Endothelial cell of umbilical vein (primary cell): ENCODE data around the gene ZDHHC11B. TPM values are rescaled to one million over a fixed set of nuclear protein-coding genes. Genes with fewer than 3 reads are reported as not detected.

Experiments
- BruUV-seq: library from RNA; stranded (reverse); fragments of 400-500 nt; replicated peaks from 2 replicates; lab custom pipeline; 2021; lab: Mats Ljungman, UMichigan
- CTCF ChIA-PET: fragments of 300-600, 350-600 bp; sonication (Branson Sonifier 250); formaldehyde crosslinking; loops from one replicate; lab custom pipeline; 2021; ENCODE audit warnings: antibody characterized with exemption, inconsistent platforms; lab: Charles Lee
- POLR2A ChIA-PET: fragments of 300-600, 350-600 bp; sonication (Branson Sonifier 250); formaldehyde crosslinking; loops from one replicate; lab custom pipeline; 2021; ENCODE audit warnings: antibody characterized with exemption, inconsistent platforms; lab: Charles Lee
- DNase-seq: peaks from one replicate; pipeline ENCODE4 v3.0.0-alpha.2; 2011; ENCODE audit warnings: low read depth, low spot score
- FAIRE-seq: peaks from 2 replicates; lab custom pipeline; 2011; peaks lifted over from hg19 to GRCh38; lab: Jason Lieb, UNC
- H2AFZ ChIP-seq: 2 replicates; pipeline ENCODE4 v1.6.0; 2012; ENCODE audit warnings: low read depth, low read length, control low read depth, inconsistent platforms
- H3K27ac ChIP-seq: 2 replicates; pipeline ENCODE4 v1.5.1; 2011; ENCODE audit warnings: low read depth, mild to moderate bottlenecking, control low read depth, low read length, moderate library complexity; ENCODE audit not compliant: insufficient read depth
- H3K27me3 ChIP-seq, 2 experiments: 2 replicates each; pipeline versions ENCODE4 v1.6.0 to v1.6.1; 2011; ENCODE audit warnings: low read length in 2 of 2, mixed read lengths in 1 of 2; ENCODE audit not compliant: control insufficient read depth in 2 of 2, insufficient read depth in 2 of 2
- H3K36me3 ChIP-seq, 2 experiments: 2 replicates in 1 of 2; 3 replicates in 1 of 2; pipeline ENCODE4 v1.5.1; 2011; ENCODE audit warnings: low read length in 2 of 2, mild to moderate bottlenecking in 1 of 2, moderate library complexity in 1 of 2; ENCODE audit not compliant: control insufficient read depth in 2 of 2, insufficient read depth in 2 of 2; ENCODE audit errors: extremely low read depth in 1 of 2
- H3K4me1 ChIP-seq: 3 replicates; pipeline ENCODE4 v1.5.1; 2011; ENCODE audit warnings: mild to moderate bottlenecking, low read length; ENCODE audit not compliant: control insufficient read depth, insufficient read depth; ENCODE audit errors: extremely low read depth
- H3K4me2 ChIP-seq: 2 replicates; pipeline ENCODE4 v1.6.1; 2011; ENCODE audit warnings: low read length, control low read depth, mixed read lengths; ENCODE audit not compliant: insufficient read depth
- H3K4me3 ChIP-seq, 3 experiments: fragments of 200-600 bp in 1 of 3; sonication (generic), shearing (Covaris generic) in 1 of 3; replicated peaks in 1 of 3; 2 replicates each; pipeline ENCODE4 v1.5.1; 2011 to 2016; ENCODE audit warnings: control low read depth in 3 of 3, low read length in 3 of 3, mild to moderate bottlenecking in 2 of 3, inconsistent platforms in 1 of 3, low read depth in 1 of 3, moderate library complexity in 1 of 3; ENCODE audit not compliant: insufficient read depth in 1 of 3
- H3K79me2 ChIP-seq: 2 replicates; pipeline ENCODE4 v1.6.0; 2012; ENCODE audit warnings: low read length, inconsistent platforms; ENCODE audit not compliant: control insufficient read depth, insufficient read depth
- H3K9ac ChIP-seq: replicated peaks from 2 replicates; pipeline ENCODE3; 2011; ENCODE audit warnings: low read length, control low read depth; ENCODE audit not compliant: insufficient read depth; ENCODE audit errors: extremely low read depth
- H3K9me1 ChIP-seq: replicated peaks from 3 replicates; pipeline ENCODE4 v1.6.0; 2011; ENCODE audit warnings: mild to moderate bottlenecking, low read length; ENCODE audit not compliant: control insufficient read depth, insufficient read depth; ENCODE audit errors: extremely low read depth
- H3K9me3 ChIP-seq: replicated peaks from 2 replicates; pipeline ENCODE4 v1.5.1; 2012; ENCODE audit warnings: low read length, inconsistent platforms; ENCODE audit not compliant: control insufficient read depth, insufficient read depth
- H4K20me1 ChIP-seq: replicated peaks from 2 replicates; pipeline ENCODE3; 2011; ENCODE audit warnings: mild to moderate bottlenecking, low read length; ENCODE audit not compliant: control insufficient read depth, insufficient read depth; ENCODE audit errors: extremely low read depth
- CTCF ChIP-seq, 2 donors: IDR thresholded peaks; 1 replicate in 1 of 2; 2 replicates in 1 of 2; pipeline ENCODE4 v1.5.1; 2011; ENCODE audit warnings: low read length in 2 of 2, mild to moderate bottlenecking in 2 of 2, moderate library complexity in 2 of 2, control low read depth in 1 of 2, inconsistent platforms in 1 of 2, low read depth in 1 of 2; ENCODE audit not compliant: insufficient read depth in 1 of 2; ENCODE audit errors: extremely low read depth in 1 of 2
- EZH2 ChIP-seq: IDR thresholded peaks from 2 replicates; pipeline ENCODE4 v1.6.1; 2012; ENCODE audit warnings: borderline replicate concordance, low read depth, mild to moderate bottlenecking, moderate library complexity, low read length, inconsistent platforms; ENCODE audit not compliant: severe bottlenecking
- FOS ChIP-seq: IDR thresholded peaks from 2 replicates; pipeline ENCODE4 v1.6.1; 2011; ENCODE audit warnings: mild to moderate bottlenecking, low read length, moderate library complexity, borderline replicate concordance; ENCODE audit not compliant: insufficient read depth
- GATA2 ChIP-seq: IDR thresholded peaks from 2 replicates; pipeline ENCODE4 v1.7.0; 2011; ENCODE audit warnings: low read depth, mild to moderate bottlenecking, moderate library complexity, mixed read lengths, low read length; ENCODE audit not compliant: insufficient read length, insufficient read depth
- JUN ChIP-seq: IDR thresholded peaks from 2 replicates; pipeline ENCODE4 v1.6.1; 2011; ENCODE audit warnings: borderline replicate concordance, low read depth; ENCODE audit not compliant: insufficient read length, insufficient read depth
- MYC ChIP-seq: IDR thresholded peaks from one replicate; pipeline ENCODE4 v1.6.1; 2011; ENCODE audit warnings: mild to moderate bottlenecking, low read depth, low read length
- POLR2A ChIP-seq: IDR thresholded peaks from 2 replicates; pipeline ENCODE4 v1.6.1; 2012; ENCODE audit warnings: low read depth, mild to moderate bottlenecking, control low read depth, low read length
- POLR2AphosphoS5 ChIP-seq: IDR thresholded peaks from 2 replicates; pipeline ENCODE4 v1.6.1; 2012; ENCODE audit warnings: low read depth, mild to moderate bottlenecking, control low read depth, low read length, moderate library complexity; ENCODE audit not compliant: insufficient read depth
- dilution Hi-C: fragments of 300-500 bp; cut with MboI; formaldehyde crosslinking; loops from one replicate; pipeline ENCODE4 v1.15.0; 2019; ENCODE audit warnings: low sequenced_read_pairs; ENCODE audit not compliant: extremely low pct_ligation_motif_present
- intact Hi-C: fragments of 100-400 bp; cut with micrococcal nuclease; formaldehyde crosslinking; loops from one replicate; pipeline ENCODE4 v1.10.0; 2022
- polyA plus RNA-seq, 4 experiments: library from polyadenylated mRNA; depleted of rRNA in 3 of 4; stranded (reverse) in 3 of 4; unstranded in 1 of 4; fragments of >200 nt; gene quantifications; 2 replicates each; pipeline versions ENCODE4 v1.2.1 to v1.2.3, GENCODE V29; 2011 to 2012; ENCODE audit warnings: missing spikeins in 1 of 4
- total RNA-seq: library from RNA; stranded (reverse); gene quantifications from 2 replicates; pipeline ENCODE4 v1.2.3, GENCODE V29; 2021
- TF ChIP-seq, protein P1 (sequence below): IDR thresholded peaks from 2 replicates; pipeline ENCODE4 v1.6.1; 2011; ENCODE audit not compliant: insufficient read depth, insufficient read length

Gene ZDHHC11B
- total and polyA plus RNA-seq, 2 donors (not counting 3 experiments of a cell fraction or from before 2014, with no cell fraction given), result not detected

GRCh38 chr5:758698-759053 lies 25.9 kb downstream of the ZDHHC11B start:
- POLR2A ChIA-PET, result no interaction called here

DNA sequence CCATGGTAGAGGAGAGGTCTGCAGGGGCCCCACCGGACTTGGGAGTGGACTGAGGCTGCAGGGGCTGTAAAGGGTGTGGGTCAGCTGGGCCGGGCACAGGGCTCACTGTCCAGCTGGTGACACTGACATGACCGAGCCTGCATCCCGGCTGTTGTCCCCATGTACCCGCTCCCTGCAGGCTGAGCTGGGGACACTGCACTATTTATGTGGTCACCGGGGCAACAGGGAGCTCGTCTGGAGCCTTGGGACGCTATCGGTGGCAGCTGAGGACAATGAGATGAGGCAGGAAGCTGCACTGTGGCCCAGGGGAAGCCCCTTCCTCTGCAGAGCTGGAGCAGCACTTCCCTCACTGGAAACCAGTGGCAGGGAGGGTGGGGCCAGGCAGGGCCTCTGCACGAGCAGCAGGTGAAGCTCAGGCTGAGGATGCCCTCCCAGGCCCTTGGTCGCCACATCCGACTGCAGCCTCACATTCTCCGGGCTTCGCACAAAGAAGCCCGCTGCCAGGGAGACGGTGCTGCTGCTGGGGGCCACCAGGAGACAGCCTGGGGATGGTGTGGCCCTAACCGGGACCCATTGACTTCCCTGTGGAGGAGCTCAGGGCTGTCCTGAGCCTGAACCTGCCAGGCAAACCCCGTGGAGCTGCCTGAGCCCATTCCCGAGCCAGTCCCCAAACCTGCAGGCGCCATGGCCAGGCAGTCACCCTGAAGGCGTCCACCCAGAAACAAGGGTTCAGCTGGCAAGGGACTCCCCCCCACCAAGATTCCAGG lies 26.4 kb downstream of the ZDHHC11B start:
- ChIA-PET POLR2A (no interaction called here), CTCF (no interaction called here)
- H3K9me3 ChIP-seq, result no peaks in the 10 kb centered on the region
- intact Hi-C loops (no loop called here), dilution Hi-C loops (no loop called here)
- no TSS peak for BruUV-seq
- no peak overlapping the region for H3K9ac ChIP-seq
- no peaks in the 10 kb centered on the region for H3K27me3 ChIP-seq
- no peak overlapping the region for H3K27ac ChIP-seq
- H4K20me1 ChIP-seq, result no peaks in the 10 kb centered on the region
- H3K79me2 ChIP-seq, result no peaks in the 10 kb centered on the region
- no peak for DNase-seq
- no peak overlapping the region for H3K4me2 ChIP-seq
- no peaks in the 10 kb centered on the region for H3K4me1 ChIP-seq
- no peak overlapping the region for H2AFZ ChIP-seq
- no peak overlapping the region for H3K4me3 ChIP-seq
- no peak for TF ChIP-seq FOS
- no peak for TF ChIP-seq EZH2
- no peak for TF ChIP-seq JUN
- no peak for TF ChIP-seq POLR2AphosphoS5
- TF ChIP-seq, protein P1, sequence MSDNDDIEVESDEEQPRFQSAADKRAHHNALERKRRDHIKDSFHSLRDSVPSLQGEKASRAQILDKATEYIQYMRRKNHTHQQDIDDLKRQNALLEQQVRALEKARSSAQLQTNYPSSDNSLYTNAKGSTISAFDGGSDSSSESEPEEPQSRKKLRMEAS, result no peak
- no peak for TF ChIP-seq GATA2
- no peak for TF ChIP-seq MYC
- TF ChIP-seq POLR2A, result no peak
- no peak for TF ChIP-seq CTCF (IDR thresholded peaks at IDR 0.05; ENCODE audit: extremely low read depth in 1 of 2, insufficient read depth in 1 of 2, low read depth in 1 of 2, low read length in 2 of 2)
- no peaks in the 10 kb centered on the region for H3K36me3 ChIP-seq
- FAIRE-seq, result no peak
- no peaks in the 10 kb centered on the region for H3K9me1 ChIP-seq

More at GRCh38 chr5:758698-759053, 25.9 kb downstream of the ZDHHC11B start:
- no TSS peak for BruUV-seq
- H3K36me3 ChIP-seq, result no peaks in the 10 kb centered on the region
- no peak for TF ChIP-seq EZH2
- no peak for TF ChIP-seq POLR2A
- TF ChIP-seq FOS, result no peak
- no peak for TF ChIP-seq MYC
- TF ChIP-seq POLR2AphosphoS5, result no peak
- H3K9me3 ChIP-seq, result no peaks in the 10 kb centered on the region
- CTCF ChIA-PET, result no interaction called here
- H3K9ac ChIP-seq, result no peak overlapping the region
- intact Hi-C loops (no loop called here), dilution Hi-C loops (no loop called here)
- no peak overlapping the region for H3K4me2 ChIP-seq
- H4K20me1 ChIP-seq, result no peaks in the 10 kb centered on the region
- H3K27me3 ChIP-seq, result no peaks in the 10 kb centered on the region
- no peak overlapping the region for H3K27ac ChIP-seq
- H3K4me1 ChIP-seq, result no peaks in the 10 kb centered on the region
- no peak overlapping the region for H2AFZ ChIP-seq
- DNase-seq (no peak), FAIRE-seq (no peak)
- H3K9me1 ChIP-seq, result no peaks in the 10 kb centered on the region
- H3K4me3 ChIP-seq, result no peak overlapping the region
- H3K79me2 ChIP-seq, result no peaks in the 10 kb centered on the region
